SK-N-SH treated with all-trans-retinoic acid at 6 μM for 48 hours (cell line): ENCODE measurements around the gene ZNF460.

Experiments
- ATAC-seq: fragments of 200-7000 bp; cut with Tn5 transposase; 3 replicates; pipeline ENCODE4 v1.9.1; 2020; ENCODE audit warnings: mild to moderate bottlenecking, moderate library complexity
- BACH2 ChIP-seq: fragments of 250-450 bp; sonication (Bioruptor Pico); IDR thresholded peaks from 2 replicates; pipeline ENCODE4 v1.9.0; 2021; ENCODE audit warnings: mild to moderate bottlenecking, borderline replicate concordance
- CREB5 ChIP-seq: fragments of 250-450 bp; sonication (Bioruptor Pico); IDR thresholded peaks from 2 replicates; pipeline ENCODE4 v1.5.1; 2020; ENCODE audit warnings: low read depth, mild to moderate bottlenecking, moderate library complexity
- CSRNP3 ChIP-seq: fragments of 250-450 bp; sonication (Bioruptor Pico); IDR thresholded peaks from 2 replicates; pipeline ENCODE4 v1.5.1; 2021; ENCODE audit warnings: mild to moderate bottlenecking, moderate library complexity
- ESRRG ChIP-seq: fragments of 250-450 bp; sonication (Bioruptor Pico); IDR thresholded peaks from 2 replicates; pipeline ENCODE4 v1.6.1; 2021; ENCODE audit warnings: mild to moderate bottlenecking
- GLIS3 ChIP-seq: fragments of 250-450 bp; sonication (Bioruptor Pico); IDR thresholded peaks from 2 replicates; pipeline ENCODE4 v1.5.0; 2020; ENCODE audit warnings: mild to moderate bottlenecking, moderate library complexity
- PATZ1 ChIP-seq: fragments of 250-450 bp; sonication (Bioruptor Pico); IDR thresholded peaks from 2 replicates; pipeline ENCODE4 v1.8.0; 2020; ENCODE audit warnings: mild to moderate bottlenecking, moderate library complexity, borderline replicate concordance
- POU6F1 ChIP-seq: fragments of 250-450 bp; sonication (Bioruptor Pico); IDR thresholded peaks from 2 replicates; pipeline ENCODE4 v1.8.0; 2021; ENCODE audit warnings: low read depth, mild to moderate bottlenecking, moderate library complexity, borderline replicate concordance
- RARB ChIP-seq: fragments of 250-450 bp; sonication (Bioruptor Pico); IDR thresholded peaks from 2 replicates; pipeline ENCODE4 v1.8.0; 2021; ENCODE audit warnings: mild to moderate bottlenecking, moderate library complexity
- SNAI2 ChIP-seq: fragments of 250-450 bp; sonication (Bioruptor Pico); IDR thresholded peaks from 2 replicates; pipeline ENCODE4 v1.5.0; 2020; ENCODE audit warnings: mild to moderate bottlenecking, moderate library complexity
- TCF4 ChIP-seq: fragments of 250-450 bp; sonication (Bioruptor Pico); IDR thresholded peaks from 2 replicates; pipeline ENCODE4 v1.8.0; 2021; ENCODE audit warnings: mild to moderate bottlenecking, moderate library complexity, borderline replicate concordance
- TOX ChIP-seq: fragments of 250-450 bp; sonication (Bioruptor Pico); IDR thresholded peaks from 2 replicates; pipeline ENCODE4 v1.8.0; 2021; ENCODE audit warnings: mild to moderate bottlenecking, moderate library complexity, borderline replicate concordance
- TSHZ2 ChIP-seq: fragments of 250-450 bp; sonication (Bioruptor Pico); IDR thresholded peaks from 2 replicates; pipeline ENCODE4 v1.5.0; 2020; ENCODE audit warnings: mild to moderate bottlenecking, moderate library complexity
- ZNF70 ChIP-seq: fragments of 450-650 bp; formaldehyde crosslinking; IDR thresholded peaks from 2 replicates; pipeline ENCODE4 v1.5.0; 2020; ENCODE audit warnings: mild to moderate bottlenecking, moderate library complexity
- ZNF8 ChIP-seq: fragments of 450-650 bp; formaldehyde crosslinking; IDR thresholded peaks from 2 replicates; pipeline ENCODE4 v1.5.0; 2020; ENCODE audit warnings: mild to moderate bottlenecking, moderate library complexity

ZNF460 gene

GRCh38 chr19:57233207-57233606 is 47.1 kb upstream of the ZNF460 start:
- TF ChIP-seq TSHZ2 (CRISPR knock-in tag) (no peak), PATZ1 (CRISPR knock-in tag) (no peak), CREB5 (no peak), ZNF8 (no peak)
- TF ChIP-seq, all 23 proteins: peak for 0
- no peak for ATAC-seq

GRCh38 chr19:57239982-57240310 is 40.3 kb upstream of the ZNF460 start:
- peak; percentile 55; the same call in 1 of the 3 replicates for ATAC-seq
- TF ChIP-seq TCF4 = no peak
- TF ChIP-seq RARB = no peak
- no peak for TF ChIP-seq PATZ1 (CRISPR knock-in tag)
- TF ChIP-seq CSRNP3 (CRISPR knock-in tag) = no peak
- no peak for TF ChIP-seq ZNF70 (CRISPR knock-in tag)
- TF ChIP-seq ZNF8 = no peak
- no peak for TF ChIP-seq POU6F1 (CRISPR knock-in tag)

- TF ChIP-seq PATZ1 (CRISPR knock-in tag) = 0 out of 2 replicates have a peak, but pooled peaks have one; percentile 35
- no peak for TF ChIP-seq ESRRG (CRISPR knock-in tag)
- no peak for TF ChIP-seq ZNF8
- no peak for TF ChIP-seq BACH2
- TF ChIP-seq ZNF70 (CRISPR knock-in tag) = no peak
- no peak for TF ChIP-seq RARB
- ATAC-seq = peak; percentile 98
These were observed 39.8 kb upstream of the ZNF460 start, which contains the start of gene ZNF805 for GRCh38 chr19:57240311-57241090. Gene ZNF805, plus strand, starts transcription at chr19:57240632. Its CDS starts 260 bp downstream, at chr19:57240892.

GRCh38 chr19:57241176-57241575 is 39.1 kb upstream of the ZNF460 start:
- no peak for TF ChIP-seq GLIS3
- no peak for TF ChIP-seq RARB
- no peak for TF ChIP-seq SNAI2 (CRISPR knock-in tag)
- no peak for TF ChIP-seq TSHZ2 (CRISPR knock-in tag)
- TF ChIP-seq ZNF70 (CRISPR knock-in tag) = no peak
- no peak for TF ChIP-seq TCF4
- no peak for TF ChIP-seq TOX (CRISPR knock-in tag)
- no peak for TF ChIP-seq BACH2
- TF ChIP-seq, all 23 proteins: peak for 0
- peak; percentile 37 for ATAC-seq
